ENCODE data around the gene ATPAF1.

The ATPAF1 gene

GRCh38 chr1:46689897-46690296, 21.7 kb upstream of the ATPAF1 start:
- Mint-ChIP-seq H3K36me3 (ENCODE audit: low read depth) (peaks cover 69% of the 10 kb centered on the region), H3K27ac (no peak overlapping the region)
- no peak for DNase-seq (ENCODE audit: low spot score)

GRCh38 chr1:46689356-46689755, 21.2 kb upstream of the ATPAF1 start:
- Mint-ChIP-seq H3K9me3 (no peaks in the 10 kb centered on the region), H3K4me3 (no peak overlapping the region), H3K36me3 (ENCODE audit: low read depth) (peaks cover 68% of the 10 kb centered on the region), H3K27me3 (ENCODE audit: low read depth) (no peaks in the 10 kb centered on the region), H3K27ac (no peak overlapping the region), H3K4me1 (ENCODE audit: low read depth) (peaks cover 23% of the 10 kb centered on the region)
- DNase-seq (ENCODE audit: low spot score) = no peak

More at GRCh38 chr1:46689897-46690296, 21.7 kb upstream of the ATPAF1 start:
- Mint-ChIP-seq H3K27me3 (ENCODE audit: low read depth) (no peaks in the 10 kb centered on the region), H3K4me3 (no peak overlapping the region), H3K4me1 (ENCODE audit: low read depth) (peaks cover 23% of the 10 kb centered on the region), H3K9me3 (no peaks in the 10 kb centered on the region)

GRCh38 chr1:46687921-46688509, 19.9 kb upstream of the ATPAF1 start:
- H3K9me3 Mint-ChIP-seq = no peaks in the 10 kb centered on the region
- H3K27me3 Mint-ChIP-seq (ENCODE audit: low read depth) = no peaks in the 10 kb centered on the region
- peaks cover 18% of the 10 kb centered on the region for H3K4me1 Mint-ChIP-seq (ENCODE audit: low read depth)
- DNase-seq (ENCODE audit: low spot score) = no peak
- no peak overlapping the region for H3K4me3 Mint-ChIP-seq
- peaks cover 66% of the 10 kb centered on the region for H3K36me3 Mint-ChIP-seq (ENCODE audit: low read depth)
- H3K27ac Mint-ChIP-seq = peak overlapping the region; percentile 7

GRCh38 chr1:46687093-46687659, 19.0 kb upstream of the ATPAF1 start:
- Mint-ChIP-seq H3K9me3 (no peaks in the 10 kb centered on the region), H3K4me1 (ENCODE audit: low read depth) (peaks cover 18% of the 10 kb centered on the region), H3K27me3 (ENCODE audit: low read depth) (no peaks in the 10 kb centered on the region), H3K4me3 (no peak overlapping the region), H3K27ac (peak overlapping the region; percentile 67), H3K36me3 (ENCODE audit: low read depth) (peaks cover 64% of the 10 kb centered on the region)
- no peak for DNase-seq (ENCODE audit: low spot score)

DNA sequence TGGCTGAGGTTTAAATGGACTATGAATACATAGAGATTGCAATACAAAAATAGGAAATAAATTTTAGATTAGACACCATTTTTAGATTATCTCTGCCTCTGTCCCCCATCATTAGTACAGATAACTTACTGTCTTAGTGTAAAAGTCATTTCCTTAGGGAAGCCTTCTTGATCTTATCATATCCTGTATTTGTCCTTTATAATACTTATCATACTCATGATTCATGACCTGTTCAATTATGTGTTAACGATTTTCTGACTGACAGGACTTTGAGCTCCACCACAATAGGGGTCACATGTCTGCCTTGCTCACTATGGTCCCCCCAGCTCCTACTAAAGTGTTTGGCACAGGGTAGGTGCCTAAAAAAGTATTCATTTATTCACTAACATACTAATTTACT, 18.1 kb upstream of the ATPAF1 start:
- no peak overlapping the region for H3K27ac Mint-ChIP-seq
- no peak overlapping the region for H3K4me3 Mint-ChIP-seq

GRCh38 chr1:46684670-46685069, 16.5 kb upstream of the ATPAF1 start:
- Mint-ChIP-seq H3K27me3 (ENCODE audit: low read depth) (no peaks in the 10 kb centered on the region), H3K4me1 (ENCODE audit: low read depth) (peaks cover 18% of the 10 kb centered on the region), H3K36me3 (ENCODE audit: low read depth) (peaks cover 71% of the 10 kb centered on the region), H3K4me3 (no peak overlapping the region), H3K27ac (no peak overlapping the region), H3K9me3 (no peaks in the 10 kb centered on the region)
- DNase-seq (ENCODE audit: low spot score) = no peak

More for the DNA sequence above, 18.1 kb upstream of the ATPAF1 start:
- no peaks in the 10 kb centered on the region for H3K9me3 Mint-ChIP-seq
- DNase-seq (ENCODE audit: low spot score) = no peak
- H3K36me3 Mint-ChIP-seq (ENCODE audit: low read depth) = peaks cover 63% of the 10 kb centered on the region
- H3K27me3 Mint-ChIP-seq (ENCODE audit: low read depth) = no peaks in the 10 kb centered on the region
- peaks cover 18% of the 10 kb centered on the region for H3K4me1 Mint-ChIP-seq (ENCODE audit: low read depth)

DNA sequence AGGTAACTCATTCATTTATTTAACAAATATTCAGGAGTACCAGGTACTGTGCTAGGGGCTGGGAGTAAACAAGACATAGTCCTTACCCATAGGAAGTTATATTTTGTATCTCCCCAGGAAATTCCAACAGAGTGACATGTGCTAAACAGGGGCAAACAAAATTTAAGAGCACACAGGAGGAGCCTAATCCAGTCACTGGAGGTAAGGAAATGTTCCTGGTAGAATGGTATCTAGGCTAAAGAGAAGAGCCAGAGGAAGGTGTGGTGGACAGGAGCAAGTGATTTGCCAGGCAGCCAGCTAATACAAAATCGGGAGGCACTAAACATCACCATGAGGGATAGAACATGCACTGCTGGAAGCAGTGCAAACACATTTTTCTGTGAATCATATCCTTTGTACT, 13.9 kb upstream of the ATPAF1 start:
- no peaks in the 10 kb centered on the region for H3K9me3 Mint-ChIP-seq
- H3K4me3 Mint-ChIP-seq = no peak overlapping the region
- peaks cover 70% of the 10 kb centered on the region for H3K36me3 Mint-ChIP-seq (ENCODE audit: low read depth)
- H3K27ac Mint-ChIP-seq = no peak overlapping the region
- DNase-seq (ENCODE audit: low spot score) = no peak
- H3K27me3 Mint-ChIP-seq (ENCODE audit: low read depth) = no peaks in the 10 kb centered on the region
- H3K4me1 Mint-ChIP-seq (ENCODE audit: low read depth) = peaks cover 13% of the 10 kb centered on the region

- H3K27me3 Mint-ChIP-seq (ENCODE audit: low read depth) = no peaks in the 10 kb centered on the region
- H3K4me1 Mint-ChIP-seq (ENCODE audit: low read depth) = peaks cover 15% of the 10 kb centered on the region
Observed at GRCh38 chr1:46681333-46682034, 13.3 kb upstream of the ATPAF1 start.

GRCh38 chr1:46679789-46680573, 11.8 kb upstream of the ATPAF1 start:
- Mint-ChIP-seq H3K4me3 (no peak overlapping the region), H3K9me3 (no peaks in the 10 kb centered on the region), H3K27me3 (ENCODE audit: low read depth) (no peaks in the 10 kb centered on the region), H3K27ac (no peak overlapping the region), H3K36me3 (ENCODE audit: low read depth) (peaks cover 66% of the 10 kb centered on the region), H3K4me1 (ENCODE audit: low read depth) (peaks cover 24% of the 10 kb centered on the region)
- no peak for DNase-seq (ENCODE audit: low spot score)

More at GRCh38 chr1:46681333-46682034, 13.3 kb upstream of the ATPAF1 start:
- Mint-ChIP-seq H3K27ac (no peak overlapping the region), H3K4me3 (no peak overlapping the region), H3K36me3 (ENCODE audit: low read depth) (peaks cover 67% of the 10 kb centered on the region), H3K9me3 (no peaks in the 10 kb centered on the region)
- no peak for DNase-seq (ENCODE audit: low spot score)

DNA sequence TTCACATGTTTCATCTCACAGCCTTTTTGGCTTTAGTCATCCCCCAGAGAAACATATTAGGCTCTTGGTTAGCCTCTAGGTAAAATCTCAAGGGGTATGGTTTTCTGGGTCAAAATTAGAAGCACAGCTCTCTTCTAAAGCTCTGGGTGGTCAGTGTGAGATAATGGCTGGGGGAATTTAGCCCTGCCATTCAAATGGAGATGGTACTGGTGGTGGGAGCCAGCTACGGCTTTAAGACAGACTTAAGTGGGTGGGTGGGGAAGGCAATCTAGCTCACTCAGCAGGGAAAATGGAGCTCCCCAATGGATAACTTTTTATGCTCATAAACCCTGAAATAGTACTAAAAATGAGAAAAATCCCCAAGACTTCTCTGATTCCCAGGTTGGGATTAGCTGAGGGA, 9.2 kb upstream of the ATPAF1 start:
- no peak for DNase-seq (ENCODE audit: low spot score)
- Mint-ChIP-seq H3K4me3 (no peak overlapping the region), H3K9me3 (no peaks in the 10 kb centered on the region), H3K27ac (peak overlapping the region; percentile 23), H3K36me3 (ENCODE audit: low read depth) (peaks cover 62% of the 10 kb centered on the region), H3K27me3 (ENCODE audit: low read depth) (no peaks in the 10 kb centered on the region), H3K4me1 (ENCODE audit: low read depth) (peaks cover 34% of the 10 kb centered on the region)

- DNase-seq (ENCODE audit: low spot score) = no peak
- Mint-ChIP-seq H3K27ac (peak overlapping the region; percentile 94), H3K9me3 (no peaks in the 10 kb centered on the region), H3K36me3 (ENCODE audit: low read depth) (peaks cover 54% of the 10 kb centered on the region), H3K27me3 (ENCODE audit: low read depth) (no peaks in the 10 kb centered on the region), H3K4me3 (peak overlapping the region; percentile 76), H3K4me1 (ENCODE audit: low read depth) (peaks cover 34% of the 10 kb centered on the region)
Observed at GRCh38 chr1:46676531-46676930, 8.4 kb upstream of the ATPAF1 start.

DNA sequence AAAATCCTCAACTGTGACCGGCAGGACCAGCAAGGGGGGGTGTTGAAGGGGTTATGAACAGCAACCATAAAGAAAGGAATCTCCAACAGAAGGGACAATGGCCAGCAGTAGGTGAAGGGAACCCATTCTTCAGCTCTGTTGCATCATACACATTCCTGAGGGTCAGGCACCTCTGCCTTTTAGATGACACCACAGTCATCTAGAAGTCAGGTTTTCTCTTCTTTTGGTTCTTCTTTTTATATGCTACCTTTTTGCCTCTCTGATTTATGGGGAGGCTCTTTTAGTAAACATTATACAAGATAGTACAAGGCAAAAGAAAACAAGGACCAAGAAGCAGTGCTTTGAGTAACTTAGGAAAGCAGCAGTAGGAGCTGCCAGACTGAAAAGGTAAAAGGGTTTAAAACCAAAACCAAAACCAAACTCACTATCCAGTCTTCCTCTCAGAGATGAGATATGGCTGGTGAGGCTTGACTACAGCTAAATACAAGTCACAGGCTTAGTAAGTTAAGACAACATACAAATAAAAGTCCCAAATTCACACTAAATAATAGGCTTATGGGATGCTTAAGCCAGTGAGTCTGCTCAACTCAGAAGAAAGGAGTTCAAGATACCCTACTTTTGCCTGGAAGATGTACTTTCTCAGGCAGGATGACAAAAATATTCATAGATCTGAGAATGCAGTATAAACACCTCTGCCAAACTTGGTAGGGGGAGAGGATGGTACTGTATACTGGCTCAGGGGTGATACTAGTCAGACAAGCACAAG, 7.6 kb upstream of the ATPAF1 start:
- Mint-ChIP-seq H3K27ac (peak overlapping the region; percentile 94), H3K9me3 (no peaks in the 10 kb centered on the region), H3K36me3 (ENCODE audit: low read depth) (peaks cover 51% of the 10 kb centered on the region), H3K4me3 (peak overlapping the region; percentile 76), H3K4me1 (ENCODE audit: low read depth) (peaks cover 34% of the 10 kb centered on the region), H3K27me3 (ENCODE audit: low read depth) (no peaks in the 10 kb centered on the region)
- no peak for DNase-seq (ENCODE audit: low spot score)

DNA sequence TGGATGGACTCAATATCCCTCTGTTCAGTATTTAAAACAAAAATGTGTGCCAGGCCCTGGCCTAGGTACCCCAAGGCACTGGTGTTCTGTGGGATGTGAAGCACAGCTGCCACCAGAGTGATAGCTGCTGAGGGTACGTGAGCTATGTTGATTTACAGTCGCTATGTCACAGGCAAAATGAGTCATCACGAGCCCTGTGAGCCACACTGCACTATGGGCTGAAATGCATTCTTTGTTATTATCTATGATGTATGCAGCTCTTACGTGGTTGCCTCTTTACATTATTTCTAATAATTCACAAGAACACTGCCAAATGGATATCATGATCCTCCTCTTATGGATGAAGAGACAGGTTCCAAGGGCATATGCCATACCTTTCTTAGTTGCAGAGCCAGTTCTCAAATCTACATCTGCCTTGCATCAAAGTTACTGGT, 5.6 kb upstream of the ATPAF1 start:
- H3K36me3 Mint-ChIP-seq (ENCODE audit: low read depth) = peaks cover 37% of the 10 kb centered on the region
- DNase-seq (ENCODE audit: low spot score) = peak; percentile 30
- H3K27me3 Mint-ChIP-seq (ENCODE audit: low read depth) = no peaks in the 10 kb centered on the region
- H3K9me3 Mint-ChIP-seq = no peaks in the 10 kb centered on the region
- H3K27ac Mint-ChIP-seq = no peak overlapping the region
- no peak overlapping the region for H3K4me3 Mint-ChIP-seq
- H3K4me1 Mint-ChIP-seq (ENCODE audit: low read depth) = peaks cover 34% of the 10 kb centered on the region

All from T-helper 2 cell treated with Interferon-gamma antibody and Interleukin-4, amounts not matched to agents 5 μg/mL and 100 μg/mL, for 36 hours (primary cell).